Smooth muscle cell (in vitro differentiated cells): Measurements from ENCODE around the gene XXYLT1. TPM values are rescaled to one million over a fixed set of nuclear protein-coding genes. Genes with fewer than 3 reads are reported as not detected.
A peak's percentile ranks its signal among the peaks of the same experiment; 100 is the strongest.

ENCODE experiments used
- DNase-seq: peaks from one replicate; lab custom pipeline; 2025; ENCODE audit not compliant: unreplicated experiment; lab: John Stamatoyannopoulos, UW
- H2AFZ ChIP-seq: fragments of 200-600 bp; sonication (generic); 2 replicates; pipeline ENCODE4 v1.6.0; 2016; ENCODE audit warnings: antibody characterized with exemption, low read depth, mild to moderate bottlenecking
- H3F3A ChIP-seq: fragments of 200-600 bp; sonication (generic); 2 replicates; pipeline ENCODE4 v1.6.0; 2017; ENCODE audit warnings: antibody characterized with exemption, low read depth
- H3K27ac ChIP-seq: fragments of 200-600 bp; sonication (generic); 2 replicates; pipeline ENCODE4 v1.5.1; 2016; ENCODE audit warnings: low read depth, mild to moderate bottlenecking
- H3K27me3 ChIP-seq: fragments of 200-600 bp; sonication (generic); 2 replicates; pipeline ENCODE4 v1.6.1; 2016; ENCODE audit warnings: low read depth, mild to moderate bottlenecking
- H3K36me3 ChIP-seq: fragments of 200-600 bp; sonication (generic); 2 replicates; pipeline ENCODE4 v1.5.1; 2016; ENCODE audit warnings: low read depth
- H3K4me1 ChIP-seq: fragments of 200-600 bp; sonication (generic); 2 replicates; pipeline ENCODE4 v1.5.1; 2016; ENCODE audit warnings: low read depth
- H3K4me2 ChIP-seq: fragments of 200-600 bp; sonication (generic); 2 replicates; pipeline ENCODE4 v1.6.0; 2016; ENCODE audit warnings: mild to moderate bottlenecking
- H3K4me3 ChIP-seq: fragments of 200-600 bp; sonication (generic); 2 replicates; pipeline ENCODE4 v1.5.1; 2016; ENCODE audit warnings: mild to moderate bottlenecking
- H3K79me2 ChIP-seq: fragments of 200-600 bp; sonication (generic); 2 replicates; pipeline ENCODE4 v1.6.0; 2016; ENCODE audit warnings: low read depth, mild to moderate bottlenecking
- H3K9ac ChIP-seq: fragments of 200-600 bp; sonication (generic); 2 replicates; pipeline ENCODE4 v1.6.0; 2016; ENCODE audit warnings: low read depth
- H3K9me3 ChIP-seq: fragments of 200-600 bp; sonication (generic); replicated peaks from 2 replicates; pipeline ENCODE4 v1.5.1; 2016; ENCODE audit warnings: low read depth
- H4K20me1 ChIP-seq: fragments of 200-600 bp; sonication (generic); 2 replicates; pipeline ENCODE4 v1.6.0; 2016; ENCODE audit warnings: low read depth
- CTCF ChIP-seq: fragments of 200-600 bp; sonication (generic); IDR thresholded peaks from 2 replicates; pipeline ENCODE4 v1.5.1; 2017; ENCODE audit warnings: borderline replicate concordance, mild to moderate bottlenecking, antibody characterized with exemption; ENCODE audit not compliant: insufficient read depth, poor library complexity, severe bottlenecking
- WGBS: methylation state at CpG from one replicate; pipeline ENCODE4 v1.1.7; 2016; ENCODE audit warnings: low lambda C conversion rate; 5-methylcytosine and 5-hydroxymethylcytosine counted together
- polyA plus RNA-seq: library from polyadenylated mRNA; unstranded; fragments of >200 nt; fragmentation: Nextera tagmentation; extraction: Ambion mirVana; gene quantifications from 2 replicates; pipeline ENCODE4 v1.2.1, GENCODE V29; 2016
- total RNA-seq: library from RNA; depleted of rRNA; stranded (reverse); fragments of >200 nt; gene quantifications from 2 replicates; pipeline ENCODE4 v1.2.3, GENCODE V29; 2014

XXYLT1 gene
- total and polyA plus RNA-seq, 2 experiments from 2014 or later, result 22.2 to 35.4 TPM

- 94% methylated on average over 3 of the region's 3 CpGs for WGBS
- TF ChIP-seq CTCF, result no peak
- Histone ChIP-seq H3F3A (no peaks in the 10 kb centered on the region), H3K9me3 (no peaks in the 10 kb centered on the region), H3K4me2 (no peak overlapping the region), H3K27me3 (no peaks in the 10 kb centered on the region), H3K27ac (no peak overlapping the region), H3K4me1 (peaks cover 6% of the 10 kb centered on the region), H4K20me1 (no peaks in the 10 kb centered on the region), H2AFZ (no peak overlapping the region), H3K79me2 (no peaks in the 10 kb centered on the region), H3K4me3 (no peak overlapping the region), H3K36me3 (no peaks in the 10 kb centered on the region), H3K9ac (no peak overlapping the region)
- no peak for DNase-seq
These were observed 31.8 kb downstream of the XXYLT1 start for GRCh38 chr3:195239121-195239520.

GRCh38 chr3:195238586-195239118, 32.3 kb downstream of the XXYLT1 start:
- Histone ChIP-seq H3K79me2 (no peaks in the 10 kb centered on the region), H3K36me3 (no peaks in the 10 kb centered on the region), H3F3A (no peaks in the 10 kb centered on the region), H3K9me3 (no peaks in the 10 kb centered on the region), H3K4me1 (peaks cover 6% of the 10 kb centered on the region), H3K4me3 (no peak overlapping the region), H3K27me3 (no peaks in the 10 kb centered on the region), H3K4me2 (no peak overlapping the region), H4K20me1 (no peaks in the 10 kb centered on the region), H2AFZ (no peak overlapping the region), H3K27ac (peak overlapping the region; percentile 15), H3K9ac (no peak overlapping the region)
- WGBS, result 64% methylated on average over 10 of the region's 10 CpGs
- no peak for TF ChIP-seq CTCF
- DNase-seq, result no peak

- Histone ChIP-seq H3K36me3 (no peaks in the 10 kb centered on the region), H3K4me3 (no peak overlapping the region), H3K79me2 (no peaks in the 10 kb centered on the region), H3K27ac (peak overlapping the region; percentile 15), H3K4me2 (no peak overlapping the region), H3F3A (no peaks in the 10 kb centered on the region), H3K9me3 (no peaks in the 10 kb centered on the region), H2AFZ (no peak overlapping the region), H3K9ac (no peak overlapping the region), H3K4me1 (peaks cover 6% of the 10 kb centered on the region), H3K27me3 (no peaks in the 10 kb centered on the region), H4K20me1 (no peaks in the 10 kb centered on the region)
- no peak for DNase-seq
- no peak for TF ChIP-seq CTCF
- 78% methylated on average over 12 of the region's 12 CpGs for WGBS
These were observed 32.8 kb downstream of the XXYLT1 start for GRCh38 chr3:195238081-195238571.
